Liver (tissue), 9 donors: ENCODE measurements around the gene SP4. TPM values are rescaled to one million over a fixed set of nuclear protein-coding genes. Genes with fewer than 3 reads are reported as not detected.

ENCODE experiments used
- DNase-seq: peaks from one replicate; pipeline ENCODE4 v3.0.0-alpha.2; 2017; ENCODE audit warnings: low spot score
- H3K27ac ChIP-seq, 2 donors: one replicate each; pipeline ENCODE4 v1.7.0; 2013; ENCODE audit warnings: inconsistent platforms in 2 of 2, low read length in 2 of 2, control low read depth in 1 of 2, low read depth in 1 of 2, mild to moderate bottlenecking in 1 of 2
- H3K27me3 ChIP-seq, 4 donors: one replicate each; pipeline versions ENCODE4 v1.6.1 to v1.7.0; 2013; ENCODE audit warnings: low read length in 3 of 4, inconsistent platforms in 1 of 4, mild to moderate bottlenecking in 1 of 4, moderate library complexity in 1 of 4; ENCODE audit not compliant: control insufficient read depth in 4 of 4, insufficient read depth in 4 of 4
- H3K36me3 ChIP-seq, 4 donors: one replicate each; pipeline versions ENCODE4 v1.6.1 to v1.7.0; 2013; ENCODE audit warnings: low read length in 3 of 4, mild to moderate bottlenecking in 3 of 4, low read depth in 1 of 4, moderate library complexity in 1 of 4; ENCODE audit not compliant: control insufficient read depth in 4 of 4, insufficient read depth in 3 of 4
- H3K4me1 ChIP-seq, 4 donors: one replicate each; pipeline versions ENCODE4 v1.6.1 to v1.7.0; 2013; ENCODE audit warnings: low read length in 3 of 4, mild to moderate bottlenecking in 3 of 4, moderate library complexity in 1 of 4; ENCODE audit not compliant: control insufficient read depth in 4 of 4, insufficient read depth in 4 of 4
- H3K4me3 ChIP-seq, 3 donors: one replicate each; pipeline versions ENCODE4 v1.6.1 to v1.7.0; 2013; ENCODE audit warnings: low read length in 3 of 3, control low read depth in 1 of 3, low read depth in 1 of 3, mild to moderate bottlenecking in 1 of 3
- H3K9ac ChIP-seq, 2 donors: one replicate each; pipeline ENCODE4 v1.7.0; 2013; ENCODE audit warnings: low read length in 2 of 2, mild to moderate bottlenecking in 2 of 2, moderate library complexity in 2 of 2, control low read depth in 1 of 2, low read depth in 1 of 2
- H3K9me3 ChIP-seq, 4 donors: one replicate each; pipeline versions ENCODE4 v1.6.1 to v1.7.0; 2013; ENCODE audit warnings: low read length in 3 of 4; ENCODE audit not compliant: control insufficient read depth in 4 of 4
- FOXA1 ChIP-seq: IDR thresholded peaks from 2 replicates; pipeline ENCODE4 v1.6.1; 2016; ENCODE audit warnings: antibody characterized with exemption
- FOXA2 ChIP-seq: IDR thresholded peaks from 2 replicates; pipeline ENCODE4 v1.6.1; 2016; ENCODE audit warnings: antibody characterized with exemption
- JUND ChIP-seq, 2 donors: IDR thresholded peaks; 2 replicates each; pipeline ENCODE4 v1.6.1; 2016; ENCODE audit warnings: antibody characterized with exemption in 2 of 2
- NR2F2 ChIP-seq: IDR thresholded peaks from 2 replicates; pipeline ENCODE4 v1.6.1; 2016; ENCODE audit warnings: antibody characterized with exemption
- RXRA ChIP-seq, 2 donors: IDR thresholded peaks; 2 replicates each; pipeline ENCODE4 v1.6.1; 2017 to 2018; ENCODE audit warnings: antibody characterized with exemption in 2 of 2, mild to moderate bottlenecking in 1 of 2
- SP1 ChIP-seq: IDR thresholded peaks from 2 replicates; pipeline ENCODE4 v1.6.1; 2018; ENCODE audit warnings: antibody characterized with exemption, mild to moderate bottlenecking
- TAF1 ChIP-seq: conservative IDR thresholded peaks from 2 replicates; pipeline ENCODE4 v1.6.1; 2016; ENCODE audit warnings: antibody characterized with exemption, mild to moderate bottlenecking
- YY1 ChIP-seq: IDR thresholded peaks from 2 replicates; pipeline ENCODE4 v1.6.1; 2016; ENCODE audit warnings: antibody characterized with exemption, mild to moderate bottlenecking
- WGBS: extraction: QIAGEN DNeasy Blood & Tissue Kit; methylation state at CpG from one replicate; pipeline ENCODE4 v1.1.7; 2013; 5-methylcytosine and 5-hydroxymethylcytosine counted together
- polyA plus RNA-seq, 2 donors: library from polyadenylated mRNA; stranded (reverse) in 1 of 2; unstranded in 1 of 2; fragments of 200-250 nt in 1 of 2; fragments of >200 nt in 1 of 2; fragmentation: Nextera tagmentation in 1 of 2; extraction: Ambion mirVana in 1 of 2; gene quantifications; one replicate each; pipeline versions ENCODE4 v1.2.1 to v1.2.3, GENCODE V29; 2013 to 2015
- total RNA-seq, 2 donors: library from RNA; depleted of rRNA; stranded (reverse); fragments of >200 nt; gene quantifications; one replicate each; pipeline ENCODE4 v1.2.3, GENCODE V29; 2014
- TF ChIP-seq, protein P1 (sequence below): IDR thresholded peaks from 2 replicates; pipeline ENCODE4 v1.6.1; 2016; ENCODE audit warnings: antibody characterized with exemption
- TF ChIP-seq, protein P2 (sequence below): IDR thresholded peaks from 2 replicates; pipeline ENCODE4 v1.6.1; 2016; ENCODE audit warnings: antibody characterized with exemption
- TF ChIP-seq, protein P3 (sequence below): IDR thresholded peaks from 2 replicates; pipeline ENCODE4 v1.6.1; 2016; ENCODE audit warnings: antibody characterized with exemption, mild to moderate bottlenecking
- donor health status: healthy.
- donor health status: healthy.
- donor health status: healthy.
- donor health status: healthy.
- donor health status: healthy.

The SP4 gene
- total and polyA plus RNA-seq, 4 donors = 0.61 to 13.2 (median 6.7) TPM

DNA sequence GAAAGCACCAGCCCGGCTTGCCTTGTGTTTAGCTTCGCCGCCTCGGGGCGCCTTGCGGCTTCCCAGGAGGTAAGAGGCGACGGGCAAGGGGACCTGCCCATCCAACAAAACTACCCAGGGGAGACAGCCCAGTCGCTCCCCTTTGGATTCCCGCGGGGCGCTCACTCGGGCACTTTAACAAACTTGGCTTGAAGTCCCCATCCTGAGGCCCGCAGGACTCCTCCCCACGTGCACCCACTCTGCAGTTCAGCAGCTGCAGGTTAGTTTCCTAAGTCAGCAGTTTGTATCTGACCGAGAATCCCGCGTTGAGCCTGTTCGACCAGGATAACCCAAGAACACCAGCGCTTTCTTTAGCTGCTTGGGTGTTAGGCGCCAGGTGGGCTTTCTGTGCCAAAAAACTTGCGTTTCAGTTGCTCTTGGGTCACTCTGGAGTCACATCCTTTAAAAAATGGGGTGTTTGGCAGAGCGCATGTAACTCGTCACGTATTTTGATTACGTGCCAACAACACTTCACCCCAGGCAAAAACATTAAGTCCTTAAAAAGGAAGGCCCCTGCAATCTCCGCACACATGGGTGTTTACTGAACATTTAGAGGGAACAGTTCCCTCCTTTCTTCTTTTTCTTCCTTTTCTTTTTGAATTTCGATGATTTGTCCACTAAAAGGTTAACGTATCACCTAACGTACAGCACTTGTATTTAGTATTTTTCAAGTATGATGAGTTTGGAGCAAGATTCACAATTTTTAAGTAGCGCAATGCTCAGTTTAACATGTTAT is 115.8 kb downstream of the SP4 start:
- DNase-seq = no peak
- Histone ChIP-seq H3K27me3 (no peaks in the 10 kb centered on the region), H3K9ac (peak overlapping the region in 1 of 2 donors; percentile 12), H3K9me3 (no peaks in the 10 kb centered on the region), H3K27ac (no peak overlapping the region), H3K36me3 (no peaks in the 10 kb centered on the region), H3K4me3 (peak overlapping the region; percentile 35 to 78 (median 76)), H3K4me1 (peaks cover 2 to 19% (median 14%) of the 10 kb centered on the region in 4 donors)
- WGBS = 10% methylated on average over 31 of the region's 31 CpGs
- no peak for TF ChIP-seq TAF1
- no peak for TF ChIP-seq NR2F2
- TF ChIP-seq, protein P1, sequence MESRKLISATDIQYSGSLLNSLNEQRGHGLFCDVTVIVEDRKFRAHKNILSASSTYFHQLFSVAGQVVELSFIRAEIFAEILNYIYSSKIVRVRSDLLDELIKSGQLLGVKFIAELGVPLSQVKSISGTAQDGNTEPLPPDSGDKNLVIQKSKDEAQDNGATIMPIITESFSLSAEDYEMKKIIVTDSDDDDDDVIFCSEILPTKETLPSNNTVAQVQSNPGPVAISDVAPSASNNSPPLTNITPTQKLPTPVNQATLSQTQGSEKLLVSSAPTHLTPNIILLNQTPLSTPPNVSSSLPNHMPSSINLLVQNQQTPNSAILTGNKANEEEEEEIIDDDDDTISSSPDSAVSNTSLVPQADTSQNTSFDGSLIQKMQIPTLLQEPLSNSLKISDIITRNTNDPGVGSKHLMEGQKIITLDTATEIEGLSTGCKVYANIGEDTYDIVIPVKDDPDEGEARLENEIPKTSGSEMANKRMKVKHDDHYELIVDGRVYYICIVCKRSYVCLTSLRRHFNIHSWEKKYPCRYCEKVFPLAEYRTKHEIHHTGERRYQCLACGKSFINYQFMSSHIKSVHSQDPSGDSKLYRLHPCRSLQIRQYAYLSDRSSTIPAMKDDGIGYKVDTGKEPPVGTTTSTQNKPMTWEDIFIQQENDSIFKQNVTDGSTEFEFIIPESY = no peak
- no peak for TF ChIP-seq JUND (IDR thresholded peaks at IDR 0.05)
- TF ChIP-seq, protein P2, sequence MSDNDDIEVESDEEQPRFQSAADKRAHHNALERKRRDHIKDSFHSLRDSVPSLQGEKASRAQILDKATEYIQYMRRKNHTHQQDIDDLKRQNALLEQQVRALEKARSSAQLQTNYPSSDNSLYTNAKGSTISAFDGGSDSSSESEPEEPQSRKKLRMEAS = no peak
- TF ChIP-seq FOXA2 = no peak
- no peak for TF ChIP-seq RXRA (IDR thresholded peaks at IDR 0.05)
- no peak for TF ChIP-seq SP1

DNA sequence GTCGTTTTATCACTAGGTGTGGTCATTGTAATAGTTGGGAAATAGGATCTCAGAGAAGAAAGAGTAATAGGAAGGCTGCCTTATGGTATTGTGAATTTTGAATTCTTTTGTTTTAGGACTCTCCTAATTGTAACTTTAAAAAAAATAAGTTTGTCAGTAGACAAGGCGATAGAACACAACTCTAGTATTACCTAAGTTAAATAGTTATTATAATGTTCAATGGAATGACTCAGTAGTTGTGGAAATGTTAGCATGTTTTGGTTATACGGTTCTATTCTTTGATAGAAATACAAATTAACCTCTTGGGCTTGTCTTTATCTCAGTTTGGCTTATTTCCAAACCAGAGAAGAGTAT is 116.4 kb downstream of the SP4 start:
- DNase-seq = no peak
- WGBS = 26% methylated on average over 3 of the region's 3 CpGs
- no peaks in the 10 kb centered on the region for H3K9me3 ChIP-seq
- no peaks in the 10 kb centered on the region for H3K27me3 ChIP-seq
- TF ChIP-seq NR2F2 (no peak), FOXA2 (no peak), RXRA (IDR thresholded peaks at IDR 0.05) (no peak), SP1 (no peak), YY1 (no peak), FOXA1 (no peak)
- TF ChIP-seq, protein P3, sequence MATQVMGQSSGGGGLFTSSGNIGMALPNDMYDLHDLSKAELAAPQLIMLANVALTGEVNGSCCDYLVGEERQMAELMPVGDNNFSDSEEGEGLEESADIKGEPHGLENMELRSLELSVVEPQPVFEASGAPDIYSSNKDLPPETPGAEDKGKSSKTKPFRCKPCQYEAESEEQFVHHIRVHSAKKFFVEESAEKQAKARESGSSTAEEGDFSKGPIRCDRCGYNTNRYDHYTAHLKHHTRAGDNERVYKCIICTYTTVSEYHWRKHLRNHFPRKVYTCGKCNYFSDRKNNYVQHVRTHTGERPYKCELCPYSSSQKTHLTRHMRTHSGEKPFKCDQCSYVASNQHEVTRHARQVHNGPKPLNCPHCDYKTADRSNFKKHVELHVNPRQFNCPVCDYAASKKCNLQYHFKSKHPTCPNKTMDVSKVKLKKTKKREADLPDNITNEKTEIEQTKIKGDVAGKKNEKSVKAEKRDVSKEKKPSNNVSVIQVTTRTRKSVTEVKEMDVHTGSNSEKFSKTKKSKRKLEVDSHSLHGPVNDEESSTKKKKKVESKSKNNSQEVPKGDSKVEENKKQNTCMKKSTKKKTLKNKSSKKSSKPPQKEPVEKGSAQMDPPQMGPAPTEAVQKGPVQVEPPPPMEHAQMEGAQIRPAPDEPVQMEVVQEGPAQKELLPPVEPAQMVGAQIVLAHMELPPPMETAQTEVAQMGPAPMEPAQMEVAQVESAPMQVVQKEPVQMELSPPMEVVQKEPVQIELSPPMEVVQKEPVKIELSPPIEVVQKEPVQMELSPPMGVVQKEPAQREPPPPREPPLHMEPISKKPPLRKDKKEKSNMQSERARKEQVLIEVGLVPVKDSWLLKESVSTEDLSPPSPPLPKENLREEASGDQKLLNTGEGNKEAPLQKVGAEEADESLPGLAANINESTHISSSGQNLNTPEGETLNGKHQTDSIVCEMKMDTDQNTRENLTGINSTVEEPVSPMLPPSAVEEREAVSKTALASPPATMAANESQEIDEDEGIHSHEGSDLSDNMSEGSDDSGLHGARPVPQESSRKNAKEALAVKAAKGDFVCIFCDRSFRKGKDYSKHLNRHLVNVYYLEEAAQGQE = no peak
- TF ChIP-seq, protein P1 = no peak
- no peaks in the 10 kb centered on the region for H3K36me3 ChIP-seq
- no peak overlapping the region for H3K27ac ChIP-seq
- H3K4me1 ChIP-seq = peaks cover 2 to 19% (median 14%) of the 10 kb centered on the region in 4 donors
- no peak overlapping the region for H3K4me3 ChIP-seq
- no peak overlapping the region for H3K9ac ChIP-seq
